IMR-90 (cell line): ENCODE results near the gene PDLIM1.

Experiments
- CEBPB ChIP-seq: IDR thresholded peaks from 2 replicates; pipeline ENCODE4 v1.6.1; 2012; ENCODE audit warnings: low read depth, low read length, improper control_type of control experiment
- CHD1 ChIP-seq: IDR thresholded peaks from 2 replicates; pipeline ENCODE4 v1.6.1; 2012; ENCODE audit warnings: low read depth, low read length, improper control_type of control experiment
- CTCF ChIP-seq: conservative IDR thresholded peaks from 2 replicates; pipeline ENCODE4 v1.5.1; 2012; ENCODE audit warnings: mild to moderate bottlenecking, low read depth, low read length, improper control_type of control experiment
- FOS ChIP-seq: fragments of 150-350 bp; IDR thresholded peaks from 2 replicates; pipeline ENCODE4 v1.6.1; 2016; ENCODE audit warnings: low read depth, low read length
- MAFK ChIP-seq: IDR thresholded peaks from 2 replicates; pipeline ENCODE4 v1.6.1; 2012; ENCODE audit warnings: low read depth, low read length, improper control_type of control experiment
- MXI1 ChIP-seq: IDR thresholded peaks from 2 replicates; pipeline ENCODE4 v1.6.1; 2012; ENCODE audit warnings: low read depth, mild to moderate bottlenecking, low read length, moderate library complexity, borderline replicate concordance
- NFE2L2 ChIP-seq: fragments of 150-350 bp; IDR thresholded peaks from 2 replicates; pipeline ENCODE4 v1.6.1; 2016; ENCODE audit warnings: low read depth, mild to moderate bottlenecking, low read length
- POLR2A ChIP-seq: IDR thresholded peaks from 2 replicates; pipeline ENCODE4 v1.6.1; 2012; ENCODE audit warnings: mild to moderate bottlenecking, low read depth, low read length
- RAD21 ChIP-seq: IDR thresholded peaks from 2 replicates; pipeline ENCODE4 v1.6.1; 2012; ENCODE audit warnings: low read length, improper control_type of control experiment
- RFX5 ChIP-seq: IDR thresholded peaks from 2 replicates; pipeline ENCODE4 v1.8.0; 2012; ENCODE audit warnings: low read depth, mild to moderate bottlenecking, low read length, moderate library complexity
- SMC3 ChIP-seq: fragments of 150-350 bp; IDR thresholded peaks from 2 replicates; pipeline ENCODE4 v1.6.1; 2016; ENCODE audit warnings: low read depth, mild to moderate bottlenecking, antibody characterized with exemption, low read length, moderate library complexity
- TF ChIP-seq, protein P1 (sequence below): fragments of 150-350 bp; IDR thresholded peaks from 2 replicates; pipeline ENCODE4 v1.6.1; 2016; ENCODE audit warnings: low read depth, mild to moderate bottlenecking, low read length, moderate library complexity, borderline replicate concordance
- TF ChIP-seq, protein P2 (sequence below): fragments of 150-350 bp; IDR thresholded peaks from 2 replicates; pipeline ENCODE4 v1.6.1; 2017; ENCODE audit warnings: mild to moderate bottlenecking, antibody characterized with exemption, low read length, low read depth

GRCh38 chr10:95321554-95322301 is 30.9 kb upstream of the PDLIM1 start:
- TF ChIP-seq CTCF (no peak), POLR2A (no peak), RAD21 (no peak), RFX5 (no peak), NFE2L2 (no peak), CEBPB (no peak), CHD1 (no peak), MXI1 (no peak), MAFK (no peak), SMC3 (no peak), FOS (no peak)
- TF ChIP-seq, protein P1, sequence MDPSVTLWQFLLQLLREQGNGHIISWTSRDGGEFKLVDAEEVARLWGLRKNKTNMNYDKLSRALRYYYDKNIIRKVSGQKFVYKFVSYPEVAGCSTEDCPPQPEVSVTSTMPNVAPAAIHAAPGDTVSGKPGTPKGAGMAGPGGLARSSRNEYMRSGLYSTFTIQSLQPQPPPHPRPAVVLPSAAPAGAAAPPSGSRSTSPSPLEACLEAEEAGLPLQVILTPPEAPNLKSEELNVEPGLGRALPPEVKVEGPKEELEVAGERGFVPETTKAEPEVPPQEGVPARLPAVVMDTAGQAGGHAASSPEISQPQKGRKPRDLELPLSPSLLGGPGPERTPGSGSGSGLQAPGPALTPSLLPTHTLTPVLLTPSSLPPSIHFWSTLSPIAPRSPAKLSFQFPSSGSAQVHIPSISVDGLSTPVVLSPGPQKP, result no peak
- TF ChIP-seq, protein P2, sequence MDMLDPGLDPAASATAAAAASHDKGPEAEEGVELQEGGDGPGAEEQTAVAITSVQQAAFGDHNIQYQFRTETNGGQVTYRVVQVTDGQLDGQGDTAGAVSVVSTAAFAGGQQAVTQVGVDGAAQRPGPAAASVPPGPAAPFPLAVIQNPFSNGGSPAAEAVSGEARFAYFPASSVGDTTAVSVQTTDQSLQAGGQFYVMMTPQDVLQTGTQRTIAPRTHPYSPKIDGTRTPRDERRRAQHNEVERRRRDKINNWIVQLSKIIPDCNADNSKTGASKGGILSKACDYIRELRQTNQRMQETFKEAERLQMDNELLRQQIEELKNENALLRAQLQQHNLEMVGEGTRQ, result no peak
